HCT116 (cell line): ENCODE results near the gene ZNFX1. TPM values are rescaled to one million over a fixed set of nuclear protein-coding genes. Genes with fewer than 3 reads are reported as not detected.

Experiments used
- ATAC-seq: fragments of 200-7000 bp; cut with Tn5 transposase; 2 replicates; pipeline ENCODE4 v1.9.1; 2020; ENCODE audit warnings: mild to moderate bottlenecking, moderate library complexity
- BruUV-seq: library from RNA; stranded (reverse); fragments of 400-500 nt; replicated peaks from 2 replicates; lab custom pipeline; 2021; lab: Mats Ljungman, UMichigan
- CTCF ChIA-PET: fragments of 300-600 bp; sonication (Branson Sonifier 250); formaldehyde crosslinking; loops from one replicate; lab custom pipeline; 2021; ENCODE audit warnings: antibody characterized with exemption; lab: Charles Lee
- POLR2A ChIA-PET: fragments of 300-600, 350-600 bp; sonication (Branson Sonifier 250); formaldehyde crosslinking; loops from one replicate; lab custom pipeline; 2021; ENCODE audit warnings: antibody characterized with exemption; lab: Charles Lee
- RAD21 ChIA-PET, 2 experiments: fragments of 300-600 bp; sonication (Branson Sonifier 250); formaldehyde crosslinking; loops; one replicate each; lab custom pipeline; 2023; ENCODE audit warnings: low total read pairs in 2 of 2; ENCODE audit not compliant: uncharacterized antibody in 2 of 2, unreplicated experiment in 2 of 2, low non-redundant PET in 1 of 2; lab: Charles Lee
- DNase-seq: peaks from one replicate; pipeline ENCODE4 v3.0.0-alpha.2; 2010; ENCODE audit warnings: low read depth, low spot score
- H2AFZ ChIP-seq: fragments of 200-600 bp; shearing (Covaris generic), sonication (generic); 2 replicates; pipeline ENCODE4 v1.6.1; 2017; ENCODE audit warnings: low read depth, mixed run types, mixed read lengths, antibody characterized with exemption, low read length; ENCODE audit not compliant: poor library complexity, severe bottlenecking
- H3K27ac ChIP-seq: 2 replicates; pipeline ENCODE4 v1.5.1; 2012; ENCODE audit warnings: low read depth, low read length
- H3K27me3 ChIP-seq: fragments of 200-600 bp; sonication (generic); 2 replicates; pipeline ENCODE4 v1.6.1; 2016; ENCODE audit warnings: mixed run types, low read length, mixed read lengths; ENCODE audit not compliant: insufficient read depth
- H3K36me3 ChIP-seq, 2 experiments: fragments of 200-500 bp in 1 of 2; fragments of 200-600 bp in 1 of 2; sonication (Bioruptor generic) in 1 of 2; sonication (generic) in 1 of 2; 2 replicates each; pipeline versions ENCODE4 v1.5.1 to v1.6.1; 2014 to 2016; ENCODE audit warnings: low read length in 2 of 2, inconsistent platforms in 1 of 2, mixed read lengths in 1 of 2, mixed run types in 1 of 2; ENCODE audit not compliant: insufficient read depth in 2 of 2, control insufficient read depth in 1 of 2
- H3K4me1 ChIP-seq, 2 experiments: fragments of 200-600 bp in 1 of 2; sonication (generic) in 1 of 2; 2 replicates each; pipeline versions ENCODE4 v1.5.1 to v1.6.1; 2012 to 2017; ENCODE audit warnings: low read length in 2 of 2, inconsistent platforms in 1 of 2, mild to moderate bottlenecking in 1 of 2, mixed read lengths in 1 of 2, mixed run types in 1 of 2, moderate library complexity in 1 of 2; ENCODE audit not compliant: insufficient read depth in 2 of 2, control insufficient read depth in 1 of 2
- H3K4me2 ChIP-seq: fragments of 200-600 bp; sonication (generic); 2 replicates; pipeline ENCODE4 v1.6.1; 2017; ENCODE audit warnings: mixed run types, low read length, mixed read lengths
- H3K4me3 ChIP-seq, 2 experiments: fragments of 200-600 bp in 1 of 2; sonication (generic) in 1 of 2; replicated peaks in 1 of 2; 2 replicates each; pipeline ENCODE4 v1.5.1; 2011 to 2016; ENCODE audit warnings: low read length in 2 of 2, control low read depth in 1 of 2, low read depth in 1 of 2, mild to moderate bottlenecking in 1 of 2, mixed read lengths in 1 of 2, mixed run types in 1 of 2
- H3K79me2 ChIP-seq: fragments of 200-600 bp; sonication (generic); 2 replicates; pipeline ENCODE4 v1.6.1; 2017; ENCODE audit warnings: mild to moderate bottlenecking, mixed run types, low read length, moderate library complexity, mixed read lengths; ENCODE audit not compliant: insufficient read depth
- H3K9ac ChIP-seq: fragments of 200-600 bp; sonication (generic); 2 replicates; pipeline ENCODE4 v1.6.1; 2016; ENCODE audit warnings: low read length, mixed read lengths
- H3K9me2 ChIP-seq: fragments of 200-600 bp; sonication (generic), shearing (Covaris generic); 2 replicates; pipeline ENCODE4 v1.6.1; 2017; ENCODE audit warnings: mixed run types, mild to moderate bottlenecking, moderate library complexity; ENCODE audit not compliant: insufficient read depth
- H3K9me3 ChIP-seq, 2 experiments: fragments of 200-500 bp in 1 of 2; fragments of 200-600 bp in 1 of 2; sonication (Bioruptor generic) in 1 of 2; sonication (generic) in 1 of 2; 2 replicates each; pipeline ENCODE4 v1.6.1; 2014 to 2017; ENCODE audit warnings: low read length in 2 of 2, mixed read lengths in 2 of 2, inconsistent platforms in 1 of 2, low read depth in 1 of 2, mild to moderate bottlenecking in 1 of 2, mixed run types in 1 of 2, moderate library complexity in 1 of 2; ENCODE audit not compliant: control insufficient read depth in 1 of 2, insufficient read depth in 1 of 2
- H4K20me1 ChIP-seq: fragments of 200-600 bp; sonication (generic), shearing (Covaris generic); 2 replicates; pipeline ENCODE4 v1.6.1; 2017; ENCODE audit warnings: mixed run types, mild to moderate bottlenecking, moderate library complexity; ENCODE audit not compliant: insufficient read depth
- CBX3 ChIP-seq: IDR thresholded peaks from 2 replicates; pipeline ENCODE4 v1.6.1; 2012; ENCODE audit warnings: low read depth
- CEBPB ChIP-seq: IDR thresholded peaks from 2 replicates; pipeline ENCODE4 v1.6.1; 2012; ENCODE audit warnings: low read depth
- EZH2phosphoT487 ChIP-seq: fragments of 200-600 bp; IDR thresholded peaks from 2 replicates; pipeline ENCODE4 v1.6.1; 2018; ENCODE audit warnings: antibody characterized with exemption, borderline replicate concordance
- JUND ChIP-seq: IDR thresholded peaks from 2 replicates; pipeline ENCODE4 v1.6.1; 2012
- POLR2AphosphoS5 ChIP-seq: IDR thresholded peaks from 2 replicates; pipeline ENCODE4 v1.6.1; 2011; ENCODE audit warnings: mild to moderate bottlenecking, low read depth, low read length, moderate library complexity
- RAD21 ChIP-seq: IDR thresholded peaks from 2 replicates; pipeline ENCODE4 v1.6.1; 2012; ENCODE audit warnings: low read depth, mild to moderate bottlenecking
- SIN3A ChIP-seq: IDR thresholded peaks from 2 replicates; pipeline ENCODE4 v1.6.1; 2012; ENCODE audit warnings: low read depth
- SRF ChIP-seq: IDR thresholded peaks from 2 replicates; pipeline ENCODE4 v1.6.1; 2012; ENCODE audit warnings: low read depth
- TCF7L2 ChIP-seq: IDR thresholded peaks from 2 replicates; pipeline ENCODE4 v1.7.0; 2011; ENCODE audit warnings: borderline replicate concordance, inconsistent platforms; ENCODE audit not compliant: insufficient read depth, insufficient read length; ENCODE audit errors: extremely low read depth
- intact Hi-C: fragments of 100-400 bp; cut with micrococcal nuclease; formaldehyde crosslinking; loops from 2 replicates; pipeline ENCODE4 v1.10.0; 2022
- total RNA-seq: library from RNA; stranded (reverse); gene quantifications from one replicate; pipeline ENCODE4 v1.2.1, GENCODE V29; 2021; ENCODE audit not compliant: unreplicated experiment
- TF ChIP-seq, protein P1 (sequence below): IDR thresholded peaks from 2 replicates; pipeline ENCODE4 v1.6.1; 2012; ENCODE audit warnings: low read depth
- TF ChIP-seq, protein P2 (sequence below): IDR thresholded peaks from 2 replicates; pipeline ENCODE4 v1.6.1; 2012
- TF ChIP-seq, protein P3 (sequence below): IDR thresholded peaks from 2 replicates; pipeline ENCODE4 v1.6.1; 2012

ZNFX1 gene
- total RNA-seq, 1 experiment from 2014 or later: 24.1 TPM

DNA sequence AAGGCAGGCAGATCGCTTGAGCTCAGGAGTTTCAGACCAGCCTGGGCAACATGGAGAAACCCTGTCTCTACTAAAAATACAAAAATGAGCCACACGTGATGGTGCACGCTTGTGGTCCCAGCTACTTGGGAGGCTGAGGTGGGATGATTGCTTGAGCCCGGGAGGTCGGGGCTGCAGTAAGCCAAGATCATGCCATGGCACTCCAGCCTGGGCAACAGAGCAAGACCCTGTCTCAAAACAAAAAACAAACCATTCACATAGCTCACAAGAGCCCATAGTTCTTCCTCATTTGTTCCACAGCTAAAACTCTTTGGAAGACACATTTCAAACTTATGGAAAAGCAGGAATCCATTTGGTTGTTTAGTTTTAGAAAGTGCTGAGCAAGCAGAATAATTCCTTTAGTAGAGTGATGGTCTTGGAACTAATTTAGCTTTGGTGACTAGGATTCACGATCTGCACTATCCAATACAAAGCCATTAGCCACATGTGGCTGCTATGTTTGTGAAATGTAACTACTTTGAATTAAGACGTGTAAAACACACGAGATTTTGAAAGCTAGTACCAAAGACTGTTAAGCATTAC lies 4.1 kb downstream of the ZNFX1 start:
- ChIA-PET CTCF (no interaction called here), RAD21 (no interaction called here)
- Histone ChIP-seq H3K4me2 (no peak overlapping the region), H3K27me3 (no peaks in the 10 kb centered on the region), H3K4me1 (peaks cover 8 to 15% of the 10 kb centered on the region in 2 experiments), H3K9me2 (no peaks in the 10 kb centered on the region), H4K20me1 (peaks cover 4% of the 10 kb centered on the region; the same call in 1 of the 2 replicates)
- no peak for TF ChIP-seq CBX3
- no peak for TF ChIP-seq CEBPB
- no peak for TF ChIP-seq POLR2AphosphoS5
- TF ChIP-seq SRF: no peak
- no peak for TF ChIP-seq RAD21
- TF ChIP-seq TCF7L2: no peak
- no peak for TF ChIP-seq EZH2phosphoT487
- TF ChIP-seq JUND: no peak
- no peak for TF ChIP-seq SIN3A
- TF ChIP-seq, protein P1, sequence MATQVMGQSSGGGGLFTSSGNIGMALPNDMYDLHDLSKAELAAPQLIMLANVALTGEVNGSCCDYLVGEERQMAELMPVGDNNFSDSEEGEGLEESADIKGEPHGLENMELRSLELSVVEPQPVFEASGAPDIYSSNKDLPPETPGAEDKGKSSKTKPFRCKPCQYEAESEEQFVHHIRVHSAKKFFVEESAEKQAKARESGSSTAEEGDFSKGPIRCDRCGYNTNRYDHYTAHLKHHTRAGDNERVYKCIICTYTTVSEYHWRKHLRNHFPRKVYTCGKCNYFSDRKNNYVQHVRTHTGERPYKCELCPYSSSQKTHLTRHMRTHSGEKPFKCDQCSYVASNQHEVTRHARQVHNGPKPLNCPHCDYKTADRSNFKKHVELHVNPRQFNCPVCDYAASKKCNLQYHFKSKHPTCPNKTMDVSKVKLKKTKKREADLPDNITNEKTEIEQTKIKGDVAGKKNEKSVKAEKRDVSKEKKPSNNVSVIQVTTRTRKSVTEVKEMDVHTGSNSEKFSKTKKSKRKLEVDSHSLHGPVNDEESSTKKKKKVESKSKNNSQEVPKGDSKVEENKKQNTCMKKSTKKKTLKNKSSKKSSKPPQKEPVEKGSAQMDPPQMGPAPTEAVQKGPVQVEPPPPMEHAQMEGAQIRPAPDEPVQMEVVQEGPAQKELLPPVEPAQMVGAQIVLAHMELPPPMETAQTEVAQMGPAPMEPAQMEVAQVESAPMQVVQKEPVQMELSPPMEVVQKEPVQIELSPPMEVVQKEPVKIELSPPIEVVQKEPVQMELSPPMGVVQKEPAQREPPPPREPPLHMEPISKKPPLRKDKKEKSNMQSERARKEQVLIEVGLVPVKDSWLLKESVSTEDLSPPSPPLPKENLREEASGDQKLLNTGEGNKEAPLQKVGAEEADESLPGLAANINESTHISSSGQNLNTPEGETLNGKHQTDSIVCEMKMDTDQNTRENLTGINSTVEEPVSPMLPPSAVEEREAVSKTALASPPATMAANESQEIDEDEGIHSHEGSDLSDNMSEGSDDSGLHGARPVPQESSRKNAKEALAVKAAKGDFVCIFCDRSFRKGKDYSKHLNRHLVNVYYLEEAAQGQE: no peak
- TF ChIP-seq, protein P2, sequence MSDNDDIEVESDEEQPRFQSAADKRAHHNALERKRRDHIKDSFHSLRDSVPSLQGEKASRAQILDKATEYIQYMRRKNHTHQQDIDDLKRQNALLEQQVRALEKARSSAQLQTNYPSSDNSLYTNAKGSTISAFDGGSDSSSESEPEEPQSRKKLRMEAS: no peak
- TF ChIP-seq, protein P3, sequence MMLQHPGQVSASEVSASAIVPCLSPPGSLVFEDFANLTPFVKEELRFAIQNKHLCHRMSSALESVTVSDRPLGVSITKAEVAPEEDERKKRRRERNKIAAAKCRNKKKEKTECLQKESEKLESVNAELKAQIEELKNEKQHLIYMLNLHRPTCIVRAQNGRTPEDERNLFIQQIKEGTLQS: no peak
- TF ChIP-seq, all 23 proteins: peak for 0
- BruUV-seq: no TSS peak
- Histone ChIP-seq H3K79me2 (peaks cover 90% of the 10 kb centered on the region), H3K9me3 (no peaks in the 10 kb centered on the region), H2AFZ (no peak overlapping the region), H3K27ac (no peak overlapping the region), H3K36me3 (peaks cover 39 to 54% of the 10 kb centered on the region in 2 experiments), H3K4me3 (no peak overlapping the region), H3K9ac (no peak overlapping the region)
- ATAC-seq (no peak), DNase-seq (no peak)
- POLR2A ChIA-PET: interaction anchor here (0.6 kb wide), 1 partner anchor 687 kb away, joined by 4 read pairs; no protein-coding TSS in a partner anchor
- intact Hi-C loops: no loop called here
